Measurements from ENCODE around the gene PCDHB11. TPM values are rescaled to one million over a fixed set of nuclear protein-coding genes. Genes with fewer than 3 reads are reported as not detected.
"Not testable (repeated sequence)": the region's sequence is repeated elsewhere in the genome, so short reads cannot be mapped to it uniquely, and the experiment has no call there.

The PCDHB11 gene
- total RNA-seq, 3 donors from 2014 or later (not counting 1 experiment from before 2014, with no cell fraction given), result not detected

- DNase-seq (no peak), ATAC-seq (no peak)
Observed at GRCh38 chr5:141150993-141151325, 48.5 kb upstream of the PCDHB11 start.

GRCh38 chr5:141151632-141152031, 47.8 kb upstream of the PCDHB11 start:
- WGBS (ENCODE audit: insufficient coverage), result 42% methylated on average over 30 of the region's 41 CpGs
- H3K27ac Mint-ChIP-seq; H3K4me1 Mint-ChIP-seq; H3K9me3 Mint-ChIP-seq; DNase-seq; H3K27ac ChIP-seq (ENCODE audit: low read length); intact Hi-C loops (cut with micrococcal nuclease); H3K4me3 ChIP-seq (ENCODE audit: low read length); H3K27me3 ChIP-seq (ENCODE audit: control insufficient read depth, insufficient read depth, low read length); ATAC-seq; H3K4me3 Mint-ChIP-seq; H3K4me1 ChIP-seq (ENCODE audit: control insufficient read depth, insufficient read depth, low read length); H3K36me3 ChIP-seq (ENCODE audit: control insufficient read depth, insufficient read depth, low read length): not testable (repeated sequence)
- peaks cover 12% of the 10 kb centered on the region for H3K9me3 ChIP-seq (ENCODE audit: control insufficient read depth, insufficient read depth, low read length)
- H3K36me3 Mint-ChIP-seq, result peaks cover 26% of the 10 kb centered on the region
- H3K27me3 Mint-ChIP-seq (ENCODE audit: low read depth in 2 of 2), result peaks cover 0 to 20% of the 10 kb centered on the region in 2 donors

More at GRCh38 chr5:141150993-141151325, 48.5 kb upstream of the PCDHB11 start:
- intact Hi-C loops (cut with micrococcal nuclease), result no loop called here
- Histone ChIP-seq H3K4me1 (ENCODE audit: control insufficient read depth, insufficient read depth, low read length) (no peaks in the 10 kb centered on the region), H3K36me3 (ENCODE audit: control insufficient read depth, insufficient read depth, low read length) (no peaks in the 10 kb centered on the region), H3K27ac (ENCODE audit: low read length) (no peak overlapping the region), H3K27me3 (ENCODE audit: control insufficient read depth, insufficient read depth, low read length) (peaks cover 4% of the 10 kb centered on the region), H3K4me3 (ENCODE audit: low read length) (no peak overlapping the region), H3K9me3 (ENCODE audit: control insufficient read depth, insufficient read depth, low read length) (peaks cover 8% of the 10 kb centered on the region)
- Mint-ChIP-seq H3K27me3 (ENCODE audit: low read depth in 2 of 2) (peaks cover 0 to 13% of the 10 kb centered on the region in 2 donors), H3K9me3 (peaks cover 3 to 8% of the 10 kb centered on the region in 2 donors), H3K4me1 (peaks cover 0 to 4% of the 10 kb centered on the region in 2 donors), H3K4me3 (no peak overlapping the region), H3K36me3 (peaks cover 20% of the 10 kb centered on the region), H3K27ac (no peak overlapping the region)
- no peak for TF ChIP-seq CTCF (IDR thresholded peaks at IDR 0.05)
- WGBS (ENCODE audit: insufficient coverage), result 43% methylated on average over 13 of the region's 13 CpGs

DNA sequence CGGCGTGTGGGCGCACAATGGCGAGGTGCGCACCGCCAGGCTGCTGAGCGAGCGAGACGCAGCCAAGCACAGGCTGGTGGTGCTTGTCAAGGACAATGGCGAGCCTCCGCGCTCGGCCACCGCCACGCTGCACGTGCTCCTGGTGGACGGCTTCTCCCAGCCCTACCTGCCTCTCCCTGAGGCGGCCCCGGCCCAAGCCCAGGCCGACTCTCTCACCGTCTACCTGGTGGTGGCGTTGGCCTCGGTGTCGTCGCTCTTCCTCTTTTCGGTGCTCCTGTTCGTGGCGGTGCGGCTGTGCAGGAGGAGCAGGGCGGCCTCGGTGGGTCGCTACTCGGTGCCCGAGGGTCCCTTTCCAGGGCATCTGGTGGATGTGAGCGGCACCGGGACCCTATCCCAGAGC, 47.3 kb upstream of the PCDHB11 start:
- H3K27ac ChIP-seq (ENCODE audit: low read length); H3K36me3 ChIP-seq (ENCODE audit: control insufficient read depth, insufficient read depth, low read length); intact Hi-C loops (cut with micrococcal nuclease); H3K4me3 Mint-ChIP-seq; H3K4me1 Mint-ChIP-seq; H3K27ac Mint-ChIP-seq; H3K9me3 Mint-ChIP-seq; H3K4me1 ChIP-seq (ENCODE audit: control insufficient read depth, insufficient read depth, low read length); H3K4me3 ChIP-seq (ENCODE audit: low read length); H3K27me3 ChIP-seq (ENCODE audit: control insufficient read depth, insufficient read depth, low read length); ATAC-seq; DNase-seq: not testable (repeated sequence)
- peaks cover 30% of the 10 kb centered on the region for H3K36me3 Mint-ChIP-seq
- 38% methylated on average over 33 of the region's 36 CpGs for whole genome bisulfite sequencing (ENCODE audit: insufficient coverage)
- peaks cover 0 to 22% of the 10 kb centered on the region in 2 donors for H3K27me3 Mint-ChIP-seq (ENCODE audit: low read depth in 2 of 2)
- peaks cover 16% of the 10 kb centered on the region for H3K9me3 ChIP-seq (ENCODE audit: control insufficient read depth, insufficient read depth, low read length)

- Histone ChIP-seq H3K36me3 (ENCODE audit: control insufficient read depth, insufficient read depth, low read length) (no peaks in the 10 kb centered on the region), H3K9me3 (ENCODE audit: control insufficient read depth, insufficient read depth, low read length) (peaks cover 16% of the 10 kb centered on the region), H3K27me3 (ENCODE audit: control insufficient read depth, insufficient read depth, low read length) (peaks cover 6% of the 10 kb centered on the region), H3K4me3 (ENCODE audit: low read length) (no peak overlapping the region), H3K27ac (ENCODE audit: low read length) (no peak overlapping the region), H3K4me1 (ENCODE audit: control insufficient read depth, insufficient read depth, low read length) (no peaks in the 10 kb centered on the region)
- WGBS (ENCODE audit: insufficient coverage), result 38% methylated on average over 20 of the region's 21 CpGs
- H3K27me3 Mint-ChIP-seq (ENCODE audit: low read depth in 2 of 2), result peaks cover 0 to 19% of the 10 kb centered on the region in 2 donors
- no peak overlapping the region for H3K27ac Mint-ChIP-seq
- no peak for TF ChIP-seq CTCF (IDR thresholded peaks at IDR 0.05)
- ATAC-seq (no peak), DNase-seq (no peak)
- no peak overlapping the region for H3K4me3 Mint-ChIP-seq
- H3K36me3 Mint-ChIP-seq, result peaks cover 24% of the 10 kb centered on the region
- H3K9me3 Mint-ChIP-seq, result peaks cover 5 to 6% of the 10 kb centered on the region in 2 donors
- no peaks in the 10 kb centered on the region for H3K4me1 Mint-ChIP-seq
- intact Hi-C loops (cut with micrococcal nuclease), result no loop called here
Observed at GRCh38 chr5:141155540-141156374, 43.7 kb upstream of the PCDHB11 start.

DNA sequence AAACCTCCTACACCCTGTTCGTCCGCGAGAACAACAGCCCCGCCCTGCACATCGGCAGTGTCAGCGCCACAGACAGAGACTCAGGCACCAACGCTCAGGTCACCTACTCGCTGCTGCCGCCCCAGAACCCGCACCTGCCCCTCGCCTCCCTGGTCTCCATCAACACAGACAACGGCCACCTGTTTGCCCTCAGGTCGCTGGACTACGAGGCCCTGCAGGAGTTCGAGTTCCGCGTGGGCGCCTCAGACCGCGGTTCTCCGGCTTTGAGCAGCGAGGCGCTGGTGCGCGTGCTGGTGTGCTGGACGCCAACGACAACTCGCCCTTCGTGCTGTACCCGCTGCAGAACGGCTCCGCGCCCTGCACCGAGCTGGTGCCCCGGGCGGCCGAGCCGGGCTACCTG, 42.1 kb upstream of the PCDHB11 start:
- ATAC-seq; H3K27ac ChIP-seq (ENCODE audit: low read length); H3K27ac Mint-ChIP-seq; H3K4me3 ChIP-seq (ENCODE audit: low read length); DNase-seq; intact Hi-C loops (cut with micrococcal nuclease); H3K27me3 ChIP-seq (ENCODE audit: control insufficient read depth, insufficient read depth, low read length); H3K4me3 Mint-ChIP-seq; H3K4me1 Mint-ChIP-seq; H3K4me1 ChIP-seq (ENCODE audit: control insufficient read depth, insufficient read depth, low read length); H3K36me3 ChIP-seq (ENCODE audit: control insufficient read depth, insufficient read depth, low read length); H3K9me3 Mint-ChIP-seq: not testable (repeated sequence)
- peaks cover 24% of the 10 kb centered on the region for H3K36me3 Mint-ChIP-seq
- peaks cover 0 to 16% of the 10 kb centered on the region in 2 donors for H3K27me3 Mint-ChIP-seq (ENCODE audit: low read depth in 2 of 2)
- H3K9me3 ChIP-seq (ENCODE audit: control insufficient read depth, insufficient read depth, low read length), result peaks cover 12% of the 10 kb centered on the region
- WGBS (ENCODE audit: insufficient coverage), result 41% methylated on average over 29 of the region's 38 CpGs

- H3K9me3 Mint-ChIP-seq; H3K27ac ChIP-seq (ENCODE audit: low read length); H3K4me3 Mint-ChIP-seq; H3K4me1 ChIP-seq (ENCODE audit: control insufficient read depth, insufficient read depth, low read length); H3K4me3 ChIP-seq (ENCODE audit: low read length); H3K27me3 ChIP-seq (ENCODE audit: control insufficient read depth, insufficient read depth, low read length); H3K4me1 Mint-ChIP-seq; DNase-seq; ATAC-seq; intact Hi-C loops (cut with micrococcal nuclease); H3K27ac Mint-ChIP-seq; H3K36me3 ChIP-seq (ENCODE audit: control insufficient read depth, insufficient read depth, low read length): not testable (repeated sequence)
- H3K27me3 Mint-ChIP-seq (ENCODE audit: low read depth in 2 of 2), result peaks cover 0 to 15% of the 10 kb centered on the region in 2 donors
- peaks cover 22% of the 10 kb centered on the region for H3K36me3 Mint-ChIP-seq
- WGBS (ENCODE audit: insufficient coverage), result 45% methylated on average over 19 of the region's 28 CpGs
- H3K9me3 ChIP-seq (ENCODE audit: control insufficient read depth, insufficient read depth, low read length), result peaks cover 12% of the 10 kb centered on the region
Observed at GRCh38 chr5:141157901-141158300, 41.5 kb upstream of the PCDHB11 start.
